ENCODE measurements around the gene PPP4R3B. TPM values are rescaled to one million over a fixed set of nuclear protein-coding genes. Genes with fewer than 3 reads are reported as not detected.

Gene PPP4R3B
- total RNA-seq, 1 donor from 2014 or later = 22.9 TPM

- DNase-seq = no peak
- intact Hi-C loops (cut with micrococcal nuclease) = no loop called here
- no peak overlapping the region for H3K27ac ChIP-seq (replicated peaks)
- H3K36me3 ChIP-seq = no peaks in the 10 kb centered on the region
- no peak for TF ChIP-seq CTCF (IDR thresholded peaks at IDR 0.05; ENCODE audit: borderline replicate concordance)
- no peaks in the 10 kb centered on the region for H3K27me3 ChIP-seq (ENCODE audit: low read depth)
- no peak overlapping the region for H3K4me3 ChIP-seq
- no peaks in the 10 kb centered on the region for H3K9me3 ChIP-seq (replicated peaks)
- H3K4me1 ChIP-seq = no peaks in the 10 kb centered on the region
Measured at GRCh38 chr2:55500025-55500424, 117.4 kb downstream of the PPP4R3B start.

GRCh38 chr2:55498582-55498981 lies 118.8 kb downstream of the PPP4R3B start:
- no peak overlapping the region for H3K4me3 ChIP-seq
- H3K27me3 ChIP-seq (ENCODE audit: low read depth) = no peaks in the 10 kb centered on the region
- no peak for TF ChIP-seq CTCF (IDR thresholded peaks at IDR 0.05; ENCODE audit: borderline replicate concordance)
- intact Hi-C loops (cut with micrococcal nuclease) = no loop called here
- H3K4me1 ChIP-seq = no peaks in the 10 kb centered on the region
- no peaks in the 10 kb centered on the region for H3K36me3 ChIP-seq
- DNase-seq = no peak
- H3K9me3 ChIP-seq (replicated peaks) = no peaks in the 10 kb centered on the region
- no peak overlapping the region for H3K27ac ChIP-seq (replicated peaks)

Other genes with a start within 250 kb of the PPP4R3B start
- 21.7 TPM for gene CCDC88A, start 197.8 kb downstream of the PPP4R3B start, total RNA-seq
- 25.3 TPM for gene CFAP36, start 97.9 kb downstream of the PPP4R3B start, total RNA-seq
- 27.4 TPM for gene PNPT1, start 76.2 kb upstream of the PPP4R3B start, total RNA-seq